ENCODE measurements around the gene SPATA7. TPM values are rescaled to one million over a fixed set of nuclear protein-coding genes. Genes with fewer than 3 reads are reported as not detected.

The SPATA7 gene
- polyA plus RNA-seq, 2 of the 4 experiments (the other 2 are of a cell fraction), result 4.5 to 11.2 TPM

- TF ChIP-seq BCL3 (IDR thresholded peaks at IDR 0.05) (no peak), ZC3H11A (IDR thresholded peaks at IDR 0.05) (no peak)
These were observed 95.6 kb downstream of the SPATA7 start (continued) for GRCh38 chr14:88481059-88481458.

GRCh38 chr14:88481794-88482193 lies 96.3 kb downstream of the SPATA7 start:
- CTCF ChIA-PET, result interaction anchor here (1.5 to 2.5 kb wide), 2 partner anchors 10 to 293 kb away, joined by 4 to 6 read pairs; no protein-coding TSS in a partner anchor

GRCh38 chr14:88482524-88482923 lies 97.1 kb downstream of the SPATA7 start:
- no peak overlapping the region for H3K27ac ChIP-seq
- 85% methylated on average over 3 of the region's 3 CpGs for WGBS (ENCODE audit: missing lambda C conversion rate)
- POLR2A ChIA-PET, result no interaction called here
- CTCF ChIA-PET, result interaction anchor here (1.5 to 2.5 kb wide), 2 partner anchors 9 to 293 kb away, joined by 4 to 6 read pairs; no protein-coding TSS in a partner anchor
- no peaks in the 10 kb centered on the region for H3K9me3 ChIP-seq
- no peak overlapping the region for H3K4me2 ChIP-seq
- no peak for DNase-seq (ENCODE audit: low read depth in 1 of 2, low spot score in 1 of 2)
- ATAC-seq, result no peak
- no peak for FAIRE-seq
- no peaks in the 10 kb centered on the region for H3K4me1 ChIP-seq
- no peak overlapping the region for H3K4me3 ChIP-seq
- TF ChIP-seq KDM5A (IDR thresholded peaks at IDR 0.05) (no peak), NFE2L2 (conservative IDR thresholded peaks at IDR 0.05; ENCODE audit: low read length) (no peak), SREBF2 (IDR thresholded peaks at IDR 0.05) (no peak), JUNB (IDR thresholded peaks at IDR 0.05) (no peak), ATOH8 (CRISPR knock-in tag; IDR thresholded peaks at IDR 0.05; ENCODE audit: low read depth) (no peak), RCOR1 (IDR thresholded peaks at IDR 0.05; ENCODE audit: low read depth, low read length) (no peak), MAFK (IDR thresholded peaks at IDR 0.05; ENCODE audit: partially characterized antibody) (no peak), POLR2A (IDR thresholded peaks at IDR 0.05; ENCODE audit: low read length) (no peak), HDAC2 (IDR thresholded peaks at IDR 0.05) (no peak), CTCF (IDR thresholded peaks at IDR 0.05) (no peak), HES2 (IDR thresholded peaks at IDR 0.05) (no peak), RARB (CRISPR knock-in tag; IDR thresholded peaks at IDR 0.05) (no peak)

More at GRCh38 chr14:88481794-88482193, 96.3 kb downstream of the SPATA7 start:
- H3K27ac ChIP-seq, result no peak overlapping the region
- H3K4me3 ChIP-seq, result no peak overlapping the region
- no peaks in the 10 kb centered on the region for H3K9me3 ChIP-seq
- POLR2A ChIA-PET, result no interaction called here
- FAIRE-seq (no peak), ATAC-seq (no peak), DNase-seq (ENCODE audit: low read depth in 1 of 2, low spot score in 1 of 2) (no peak)
- H3K4me1 ChIP-seq, result no peaks in the 10 kb centered on the region
- WGBS (ENCODE audit: missing lambda C conversion rate), result 91% methylated on average over 7 of the region's 7 CpGs
- no peak for TF ChIP-seq SREBF2 (IDR thresholded peaks at IDR 0.05)
- no peak for TF ChIP-seq MAX (IDR thresholded peaks at IDR 0.05)
- TF ChIP-seq REST (IDR thresholded peaks at IDR 0.05), result no peak
- no peak for TF ChIP-seq ESRRA (IDR thresholded peaks at IDR 0.05; ENCODE audit: borderline replicate concordance, low read length)
- no peak for TF ChIP-seq TP53 (CRISPR knock-in tag; IDR thresholded peaks at IDR 0.05)
- TF ChIP-seq POLR2A (IDR thresholded peaks at IDR 0.05; ENCODE audit: low read length), result no peak
- no peak for TF ChIP-seq EHF (CRISPR knock-in tag; IDR thresholded peaks at IDR 0.05)
- no peak for TF ChIP-seq KDM1A (IDR thresholded peaks at IDR 0.05; ENCODE audit: low read depth)
- no peak for TF ChIP-seq ELK1 (IDR thresholded peaks at IDR 0.05; ENCODE audit: low read depth, low read length)
- TF ChIP-seq FOSB (CRISPR knock-in tag; IDR thresholded peaks at IDR 0.05), result no peak
- TF ChIP-seq POLR2AphosphoS2 (conservative IDR thresholded peaks at IDR 0.05; ENCODE audit: low read length), result no peak
- TF ChIP-seq JUNB (IDR thresholded peaks at IDR 0.05), result no peak
- TF ChIP-seq FOSL2 (IDR thresholded peaks at IDR 0.05), result no peak
- no peak for TF ChIP-seq FOSL2 (CRISPR knock-in tag; IDR thresholded peaks at IDR 0.05)
- TF ChIP-seq FOXS1 (CRISPR knock-in tag; IDR thresholded peaks at IDR 0.05), result no peak
- no peak for TF ChIP-seq GATA3 (IDR thresholded peaks at IDR 0.05; ENCODE audit: borderline replicate concordance)
- TF ChIP-seq RFX5 (IDR thresholded peaks at IDR 0.05), result no peak
- TF ChIP-seq KDM5A (IDR thresholded peaks at IDR 0.05), result no peak
- TF ChIP-seq RARB (CRISPR knock-in tag; IDR thresholded peaks at IDR 0.05), result no peak
- no peak overlapping the region for H3K4me2 ChIP-seq

Measured in A549 (cell line).